Epithelial cell of proximal tubule (primary cell): ENCODE data around the gene SHF. TPM values are rescaled to one million over a fixed set of nuclear protein-coding genes. Genes with fewer than 3 reads are reported as not detected.
A peak's percentile ranks its signal among the peaks of the same experiment; 100 is the strongest.
"Not testable (repeated sequence)": the region's sequence is repeated elsewhere in the genome, so short reads cannot be mapped to it uniquely, and the experiment has no call there.

Source experiments
- DNase-seq: peaks from one replicate; pipeline ENCODE4 v3.0.0-alpha.2; 2011; ENCODE audit warnings: low read depth
- H3K4me3 ChIP-seq: 2 replicates; pipeline ENCODE4 v1.5.1; 2011; ENCODE audit warnings: low read depth, mild to moderate bottlenecking, low read length
- total RNA-seq: library from RNA; depleted of rRNA; stranded (reverse); fragments of >200 nt; gene quantifications from 2 replicates; pipeline ENCODE4 v1.2.3, GENCODE V29; 2015
- TF ChIP-seq, protein P1 (sequence below): conservative IDR thresholded peaks from 2 replicates; pipeline ENCODE4 v1.5.1; 2012; ENCODE audit warnings: low read depth, mild to moderate bottlenecking, low read length

SHF gene
- total RNA-seq, 1 donor from 2014 or later: 1.1 TPM

DNA sequence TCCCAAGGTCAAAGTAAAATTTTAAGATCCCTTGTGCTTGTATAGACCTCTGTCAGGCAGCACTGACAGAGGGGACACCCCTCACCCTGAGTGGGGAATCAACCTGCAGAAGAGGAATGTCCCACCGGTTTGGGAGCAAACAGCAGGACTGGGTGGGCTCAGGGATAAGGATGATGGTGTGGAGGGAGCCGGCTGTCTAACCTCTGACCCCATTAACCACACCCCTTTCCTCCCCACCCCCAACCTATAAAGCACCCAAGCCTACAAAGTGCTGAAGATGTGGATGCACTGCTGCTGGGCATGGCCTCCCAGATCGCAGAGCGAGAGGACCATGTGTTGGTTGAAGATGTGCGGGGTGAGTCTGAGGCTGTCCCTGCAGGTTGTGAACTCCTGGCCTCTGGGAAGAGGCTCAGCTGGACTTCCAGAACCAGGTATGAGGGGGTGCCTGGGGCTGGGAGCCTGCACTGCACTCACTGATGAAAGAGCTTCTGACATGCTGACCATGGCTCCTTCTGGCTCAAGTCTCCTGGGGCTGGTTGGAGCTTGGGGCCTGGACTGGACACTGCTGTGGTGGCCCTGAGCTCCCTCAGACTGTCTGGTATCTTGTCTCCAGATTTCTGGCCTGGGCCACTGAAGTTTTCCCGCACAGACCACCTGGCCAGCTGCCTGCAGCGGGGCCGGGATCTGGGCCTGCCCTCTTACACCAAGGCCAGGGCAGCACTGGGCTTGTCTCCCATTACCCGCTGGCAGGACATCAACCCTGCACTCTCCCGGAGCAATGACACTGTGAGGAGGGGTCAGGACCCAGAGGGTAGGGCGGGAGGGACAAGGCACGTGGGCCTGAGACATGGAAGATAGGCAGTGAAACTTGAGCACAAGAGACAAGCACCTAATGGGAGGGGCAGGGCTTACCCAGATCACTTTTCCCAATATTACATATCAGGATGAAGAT is 48.7 kb downstream of the SHF start:
- TF ChIP-seq, protein P1, sequence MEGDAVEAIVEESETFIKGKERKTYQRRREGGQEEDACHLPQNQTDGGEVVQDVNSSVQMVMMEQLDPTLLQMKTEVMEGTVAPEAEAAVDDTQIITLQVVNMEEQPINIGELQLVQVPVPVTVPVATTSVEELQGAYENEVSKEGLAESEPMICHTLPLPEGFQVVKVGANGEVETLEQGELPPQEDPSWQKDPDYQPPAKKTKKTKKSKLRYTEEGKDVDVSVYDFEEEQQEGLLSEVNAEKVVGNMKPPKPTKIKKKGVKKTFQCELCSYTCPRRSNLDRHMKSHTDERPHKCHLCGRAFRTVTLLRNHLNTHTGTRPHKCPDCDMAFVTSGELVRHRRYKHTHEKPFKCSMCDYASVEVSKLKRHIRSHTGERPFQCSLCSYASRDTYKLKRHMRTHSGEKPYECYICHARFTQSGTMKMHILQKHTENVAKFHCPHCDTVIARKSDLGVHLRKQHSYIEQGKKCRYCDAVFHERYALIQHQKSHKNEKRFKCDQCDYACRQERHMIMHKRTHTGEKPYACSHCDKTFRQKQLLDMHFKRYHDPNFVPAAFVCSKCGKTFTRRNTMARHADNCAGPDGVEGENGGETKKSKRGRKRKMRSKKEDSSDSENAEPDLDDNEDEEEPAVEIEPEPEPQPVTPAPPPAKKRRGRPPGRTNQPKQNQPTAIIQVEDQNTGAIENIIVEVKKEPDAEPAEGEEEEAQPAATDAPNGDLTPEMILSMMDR: no peak
- no peak overlapping the region for H3K4me3 ChIP-seq
- DNase-seq: no peak

DNA sequence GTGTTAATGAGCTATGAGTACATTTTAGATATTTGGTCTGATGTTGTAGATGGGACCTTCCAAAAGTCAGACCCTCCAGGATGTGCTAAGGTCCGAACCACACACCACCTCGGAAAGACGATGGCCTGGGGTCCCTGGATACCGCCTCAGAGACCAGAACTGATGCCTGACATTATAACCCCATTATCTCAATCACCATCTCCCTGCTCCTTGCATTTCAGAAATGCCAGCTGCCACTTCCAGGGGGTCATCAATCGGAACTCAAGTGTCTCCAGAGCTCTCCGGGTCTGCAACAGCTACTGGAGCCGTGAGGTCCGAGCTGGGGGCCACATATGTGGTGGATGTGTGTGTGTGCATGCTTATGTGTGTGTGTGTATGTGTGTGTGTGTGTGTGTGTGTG is 50.1 kb downstream of the SHF start:
- no peak for DNase-seq
- TF ChIP-seq, protein P1: no peak
- no peak overlapping the region for H3K4me3 ChIP-seq

DNA sequence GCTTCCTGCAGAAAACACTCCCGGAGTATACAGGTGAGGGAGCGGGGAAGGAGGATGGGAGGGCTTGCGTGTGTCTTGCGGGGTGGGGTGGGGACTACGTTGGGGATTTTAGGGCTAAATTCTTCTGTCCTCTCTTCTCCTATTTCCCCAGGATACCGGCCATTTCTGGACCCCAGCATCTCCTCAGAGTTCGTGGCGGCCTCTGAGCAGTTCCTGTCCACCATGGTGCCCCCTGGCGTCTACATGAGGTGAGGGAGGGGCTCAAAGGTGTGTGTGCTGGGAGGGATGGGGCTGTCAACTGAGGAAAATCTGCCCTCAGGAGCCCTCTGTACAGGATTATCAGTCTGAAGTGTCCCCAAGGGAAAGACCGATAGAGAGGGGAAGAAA is 51.4 kb downstream of the SHF start:
- H3K4me3 ChIP-seq: no peak overlapping the region
- no peak for DNase-seq
- TF ChIP-seq, protein P1: peak; percentile 43

DNA sequence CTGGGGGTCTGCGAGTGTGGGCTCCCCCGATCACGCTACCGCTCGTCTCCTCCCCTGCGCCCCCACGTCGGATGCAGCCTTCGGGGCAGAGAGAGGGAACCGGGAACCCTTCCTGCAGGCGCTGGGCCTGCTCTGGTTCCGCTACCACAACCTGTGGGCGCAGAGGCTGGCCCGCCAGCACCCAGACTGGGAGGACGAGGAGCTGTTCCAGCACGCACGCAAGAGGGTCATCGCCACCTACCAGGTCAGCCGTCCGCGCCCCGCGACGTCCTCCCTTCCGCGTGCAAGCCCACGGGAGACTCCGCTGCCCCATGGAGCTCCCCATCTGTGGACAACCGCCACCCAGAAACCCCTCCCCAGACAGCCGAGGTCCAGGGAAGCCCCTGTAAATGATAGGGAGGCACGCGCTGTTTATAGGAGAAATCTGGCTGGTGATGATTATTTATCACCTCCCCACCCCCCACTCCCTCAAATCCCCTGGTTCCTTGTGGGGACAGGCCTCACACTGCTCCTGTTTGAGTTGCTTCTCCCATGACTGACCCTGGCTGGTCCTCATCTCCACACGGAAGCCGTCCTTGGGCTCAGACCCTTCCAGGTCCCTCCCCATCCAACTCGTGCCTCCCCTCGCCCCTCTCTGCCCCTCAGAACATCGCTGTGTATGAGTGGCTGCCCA is 51.9 kb downstream of the SHF start:
- DNase-seq, H3K4me3 ChIP-seq: not testable (repeated sequence)

DNA sequence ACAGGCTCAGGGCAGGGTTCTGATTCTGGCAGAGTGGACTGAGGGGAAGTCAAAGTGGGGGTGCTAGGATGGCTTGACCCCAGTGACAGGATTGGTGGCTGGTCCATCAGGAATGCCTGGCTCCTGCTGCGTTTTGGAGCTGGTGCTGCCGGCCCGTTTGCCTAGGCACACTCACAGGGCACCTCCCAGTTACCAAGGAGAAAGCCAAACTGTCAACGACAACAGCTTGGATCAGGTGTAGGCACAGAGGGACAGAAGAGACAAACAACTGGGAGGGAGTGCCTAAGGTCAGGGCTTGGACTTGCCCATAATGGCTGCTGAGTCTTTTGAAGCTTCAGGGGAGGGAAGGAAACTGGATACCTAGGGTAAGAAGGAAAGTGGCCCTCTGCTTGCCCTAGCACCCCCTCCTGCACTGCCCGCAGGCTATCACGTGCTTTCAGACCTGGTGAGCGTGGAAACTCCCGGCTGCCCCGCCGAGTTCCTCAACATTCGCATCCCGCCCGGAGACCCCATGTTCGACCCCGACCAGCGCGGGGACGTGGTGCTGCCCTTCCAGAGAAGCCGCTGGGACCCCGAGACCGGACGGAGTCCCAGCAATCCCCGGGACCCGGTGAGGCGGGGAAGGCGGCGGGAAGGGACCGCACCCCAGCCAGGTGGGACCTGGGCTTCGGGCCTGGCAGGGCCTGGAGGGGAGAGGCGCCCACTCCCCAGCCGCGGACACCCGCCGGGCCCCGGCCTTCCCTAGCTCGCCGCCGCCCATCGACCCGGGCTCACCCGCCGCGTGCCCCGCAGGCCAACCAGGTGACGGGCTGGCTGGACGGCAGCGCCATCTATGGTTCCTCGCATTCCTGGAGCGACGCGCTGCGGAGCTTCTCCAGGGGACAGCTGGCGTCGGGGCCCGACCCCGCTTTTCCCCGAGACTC is 52.8 kb downstream of the SHF start:
- TF ChIP-seq, protein P1: peak; percentile 32
- peak overlapping the region; percentile 30 for H3K4me3 ChIP-seq
- DNase-seq: no peak

DNA sequence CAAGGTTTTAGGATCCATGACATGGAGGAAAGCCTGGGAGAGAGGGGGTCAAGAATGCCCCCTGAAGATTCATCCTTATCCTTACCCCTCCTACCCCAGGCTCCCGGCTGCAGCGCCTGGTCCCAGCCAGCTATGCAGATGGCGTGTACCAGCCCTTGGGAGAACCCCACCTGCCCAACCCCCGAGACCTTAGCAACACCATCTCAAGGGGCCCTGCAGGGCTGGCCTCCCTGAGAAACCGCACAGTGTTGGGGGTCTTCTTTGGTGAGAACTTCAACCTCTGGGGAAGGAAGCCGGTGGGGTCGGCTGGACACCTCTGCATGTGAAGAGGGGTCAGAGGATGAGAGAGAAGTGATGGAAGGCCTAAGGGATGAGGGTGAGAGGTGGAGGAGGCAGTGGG is 53.7 kb downstream of the SHF start:
- DNase-seq: no peak
- no peak overlapping the region for H3K4me3 ChIP-seq
- TF ChIP-seq, protein P1: no peak

DNA sequence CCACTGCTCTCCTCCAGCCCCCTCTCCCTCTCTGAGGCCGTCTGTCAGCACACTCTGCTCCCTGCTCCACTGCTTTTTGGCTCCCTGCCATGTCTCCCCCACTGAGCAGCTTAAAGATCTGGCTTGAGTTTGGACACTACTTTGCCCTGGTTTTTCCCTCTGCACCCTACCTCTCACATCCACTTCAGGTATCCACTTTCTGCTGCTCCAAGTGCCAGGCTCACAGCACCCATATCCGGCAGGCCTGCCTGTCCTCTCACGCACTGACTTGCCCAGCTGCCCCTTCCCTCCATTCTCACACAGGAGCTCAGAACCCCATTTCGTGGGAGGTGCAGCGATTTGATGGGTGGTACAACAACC is 54.2 kb downstream of the SHF start:
- H3K4me3 ChIP-seq: no peak overlapping the region
- TF ChIP-seq, protein P1: no peak
- no peak for DNase-seq
